Measurements from ENCODE around the gene FTSJ3. TPM values are rescaled to one million over a fixed set of nuclear protein-coding genes. Genes with fewer than 3 reads are reported as not detected.

The FTSJ3 gene
- total and polyA plus RNA-seq, 2 donors (not counting 1 experiment from before 2014, with no cell fraction given): 37.8 to 61.8 TPM

GRCh38 chr17:63838631-63839171 lies 11.2 kb upstream of the FTSJ3 start:
- no peak overlapping the region for H3K9ac ChIP-seq (ENCODE audit: insufficient read depth, low read length)
- peak overlapping the region; percentile 58 for H3K4me2 ChIP-seq (ENCODE audit: extremely low read depth, insufficient read depth, low read length)
- H3K4me3 ChIP-seq (replicated peaks in 1 of 4; ENCODE audit: control extremely low read depth in 1 of 4, insufficient read depth in 1 of 4, low read depth in 3 of 4, low read length in 4 of 4): peak overlapping the region in 3 of 4 experiments; percentile 15 to 40 (median 32)

GRCh38 chr17:63837962-63838600 lies 10.6 kb upstream of the FTSJ3 start:
- Histone ChIP-seq H3K36me3 (ENCODE audit: control insufficient read depth, insufficient read depth, low read length) (peaks cover 18% of the 10 kb centered on the region), H3K4me3 (replicated peaks in 1 of 4; ENCODE audit: control extremely low read depth in 1 of 4, insufficient read depth in 1 of 4, low read depth in 3 of 4, low read length in 4 of 4) (peak overlapping the region in 1 of 4 experiments; percentile 13), H3K9me3 (ENCODE audit: control insufficient read depth, insufficient read depth, low read depth, low read length) (no peaks in the 10 kb centered on the region), H3K79me2 (ENCODE audit: control insufficient read depth, insufficient read depth, low read length) (peaks cover 49% of the 10 kb centered on the region), H3K4me2 (ENCODE audit: extremely low read depth, insufficient read depth, low read length) (peak overlapping the region; percentile 58), H2AFZ (ENCODE audit: low read length) (no peak overlapping the region), H3K4me1 (ENCODE audit: control insufficient read depth, extremely low read depth, insufficient read depth, low read length) (peaks cover 17% of the 10 kb centered on the region), H4K20me1 (ENCODE audit: control insufficient read depth, extremely low read depth, insufficient read depth, low read length) (no peaks in the 10 kb centered on the region), H3K9ac (ENCODE audit: insufficient read depth, low read length) (no peak overlapping the region), H3K27ac (ENCODE audit: insufficient read depth, low read length) (peak overlapping the region; percentile 6), H3K27me3 (ENCODE audit: control insufficient read depth, insufficient read depth, low read length) (no peaks in the 10 kb centered on the region)
- TF ChIP-seq CTCF (conservative IDR thresholded peaks at IDR 0.05 in 1 of 2, IDR thresholded peaks at IDR 0.05 in 1 of 2; ENCODE audit: low read depth in 1 of 2, low read length in 2 of 2) (no peak), EZH2 (IDR thresholded peaks at IDR 0.05; ENCODE audit: low read length, missing control alignments) (no peak)
- no peak for DNase-seq (ENCODE audit: low read depth in 2 of 2)

More at GRCh38 chr17:63838631-63839171, 11.2 kb upstream of the FTSJ3 start:
- Histone ChIP-seq H3K79me2 (ENCODE audit: control insufficient read depth, insufficient read depth, low read length) (peaks cover 49% of the 10 kb centered on the region), H3K4me1 (ENCODE audit: control insufficient read depth, extremely low read depth, insufficient read depth, low read length) (peaks cover 17% of the 10 kb centered on the region), H3K36me3 (ENCODE audit: control insufficient read depth, insufficient read depth, low read length) (peaks cover 13% of the 10 kb centered on the region), H3K9me3 (ENCODE audit: control insufficient read depth, insufficient read depth, low read depth, low read length) (no peaks in the 10 kb centered on the region), H4K20me1 (ENCODE audit: control insufficient read depth, extremely low read depth, insufficient read depth, low read length) (no peaks in the 10 kb centered on the region), H3K27ac (ENCODE audit: insufficient read depth, low read length) (peak overlapping the region; percentile 6), H3K27me3 (ENCODE audit: control insufficient read depth, insufficient read depth, low read length) (no peaks in the 10 kb centered on the region), H2AFZ (ENCODE audit: low read length) (no peak overlapping the region)
- TF ChIP-seq EZH2 (IDR thresholded peaks at IDR 0.05; ENCODE audit: low read length, missing control alignments) (no peak), CTCF (conservative IDR thresholded peaks at IDR 0.05 in 1 of 2, IDR thresholded peaks at IDR 0.05 in 1 of 2; ENCODE audit: low read depth in 1 of 2, low read length in 2 of 2) (no peak)
- DNase-seq (ENCODE audit: low read depth in 2 of 2): peak in 1 of 2 donors; percentile 96

GRCh38 chr17:63837480-63837879 lies 10.0 kb upstream of the FTSJ3 start:
- H3K36me3 ChIP-seq (ENCODE audit: control insufficient read depth, insufficient read depth, low read length): peaks cover 21% of the 10 kb centered on the region
- no peaks in the 10 kb centered on the region for H3K9me3 ChIP-seq (ENCODE audit: control insufficient read depth, insufficient read depth, low read depth, low read length)
- H4K20me1 ChIP-seq (ENCODE audit: control insufficient read depth, extremely low read depth, insufficient read depth, low read length): no peaks in the 10 kb centered on the region
- H2AFZ ChIP-seq (ENCODE audit: low read length): no peak overlapping the region
- no peak overlapping the region for H3K4me2 ChIP-seq (ENCODE audit: extremely low read depth, insufficient read depth, low read length)
- H3K27me3 ChIP-seq (ENCODE audit: control insufficient read depth, insufficient read depth, low read length): no peaks in the 10 kb centered on the region
- H3K79me2 ChIP-seq (ENCODE audit: control insufficient read depth, insufficient read depth, low read length): peaks cover 49% of the 10 kb centered on the region
- H3K4me1 ChIP-seq (ENCODE audit: control insufficient read depth, extremely low read depth, insufficient read depth, low read length): peaks cover 17% of the 10 kb centered on the region
- no peak for DNase-seq (ENCODE audit: low read depth in 2 of 2)
- H3K9ac ChIP-seq (ENCODE audit: insufficient read depth, low read length): no peak overlapping the region
- TF ChIP-seq EZH2 (IDR thresholded peaks at IDR 0.05; ENCODE audit: low read length, missing control alignments) (no peak), CTCF (conservative IDR thresholded peaks at IDR 0.05 in 1 of 2, IDR thresholded peaks at IDR 0.05 in 1 of 2; ENCODE audit: low read depth in 1 of 2, low read length in 2 of 2) (no peak)
- no peak overlapping the region for H3K27ac ChIP-seq (ENCODE audit: insufficient read depth, low read length)
- no peak overlapping the region for H3K4me3 ChIP-seq (replicated peaks in 1 of 4; ENCODE audit: control extremely low read depth in 1 of 4, insufficient read depth in 1 of 4, low read depth in 3 of 4, low read length in 4 of 4)
